Neuronal stem cell (in vitro differentiated cells): ENCODE results near the gene TACR1.

Experiments
- DNase-seq: peaks from one replicate; pipeline ENCODE4 v3.0.0-alpha.2; 2013; ENCODE audit warnings: low spot score
- H2AFZ ChIP-seq: one replicate; pipeline ENCODE4 v1.6.1; 2013; ENCODE audit warnings: mild to moderate bottlenecking, low read length, inconsistent platforms
- H2AK5ac ChIP-seq: 2 replicates; pipeline ENCODE4 v1.6.1; 2013; ENCODE audit warnings: low read depth, mild to moderate bottlenecking, inconsistent platforms, low read length, moderate library complexity, mixed read lengths
- H2BK120ac ChIP-seq: 2 replicates; pipeline ENCODE4 v1.6.1; 2013; ENCODE audit warnings: low read depth, mild to moderate bottlenecking, inconsistent platforms, low read length, moderate library complexity, mixed read lengths
- H2BK12ac ChIP-seq: one replicate; pipeline ENCODE4 v1.6.1; 2013; ENCODE audit warnings: low read length, inconsistent platforms
- H2BK15ac ChIP-seq: 2 replicates; pipeline ENCODE4 v1.6.1; 2013; ENCODE audit warnings: mild to moderate bottlenecking, low read length, inconsistent platforms, mixed read lengths
- H2BK5ac ChIP-seq: one replicate; pipeline ENCODE4 v1.6.1; 2013; ENCODE audit warnings: inconsistent platforms, mild to moderate bottlenecking, low read length, moderate library complexity
- H3K14ac ChIP-seq: one replicate; pipeline ENCODE4 v1.6.1; 2013; ENCODE audit warnings: low read length, inconsistent platforms
- H3K18ac ChIP-seq: 2 replicates; pipeline ENCODE4 v1.6.1; 2013; ENCODE audit warnings: low read length, inconsistent platforms
- H3K23ac ChIP-seq: 2 replicates; pipeline ENCODE4 v1.6.1; 2013; ENCODE audit warnings: low read depth, mild to moderate bottlenecking, mixed read lengths, low read length, inconsistent platforms; ENCODE audit not compliant: poor library complexity
- H3K27ac ChIP-seq: replicated peaks from 3 replicates; pipeline ENCODE4 v1.5.1; 2013; ENCODE audit warnings: low read length, inconsistent platforms
- H3K27me3 ChIP-seq, 3 experiments: 2 replicates each; pipeline ENCODE4 v1.6.1; 2013; ENCODE audit warnings: low read length in 3 of 3, mild to moderate bottlenecking in 2 of 3, inconsistent platforms in 1 of 3, low read depth in 1 of 3, mixed read lengths in 1 of 3, moderate library complexity in 1 of 3; ENCODE audit not compliant: control insufficient read depth in 3 of 3, insufficient read depth in 3 of 3
- H3K36me3 ChIP-seq, 2 donors: replicated peaks in 1 of 2; 2 replicates each; pipeline ENCODE4 v1.6.1; 2013; ENCODE audit warnings: low read length in 2 of 2; ENCODE audit not compliant: control insufficient read depth in 2 of 2, insufficient read depth in 2 of 2
- H3K4ac ChIP-seq: 2 replicates; pipeline ENCODE4 v1.6.1; 2013; ENCODE audit warnings: inconsistent platforms, mild to moderate bottlenecking, low read length, moderate library complexity
- H3K4me1 ChIP-seq, 2 donors: 1 replicate in 1 of 2; 2 replicates in 1 of 2; pipeline ENCODE4 v1.6.1; 2013; ENCODE audit warnings: low read length in 2 of 2, low read depth in 1 of 2; ENCODE audit not compliant: control insufficient read depth in 2 of 2, insufficient read depth in 1 of 2
- H3K4me2 ChIP-seq: one replicate; pipeline ENCODE4 v1.6.1; 2013; ENCODE audit warnings: mild to moderate bottlenecking, low read length, inconsistent platforms; ENCODE audit not compliant: insufficient read depth, poor library complexity, severe bottlenecking
- H3K4me3 ChIP-seq, 2 donors: 2 replicates each; pipeline ENCODE4 v1.5.1; 2013; ENCODE audit warnings: low read length in 2 of 2, mild to moderate bottlenecking in 2 of 2, inconsistent platforms in 1 of 2, moderate library complexity in 1 of 2
- H3K79me1 ChIP-seq: one replicate; pipeline ENCODE4 v1.6.1; 2013; ENCODE audit warnings: low read depth, mild to moderate bottlenecking, inconsistent platforms, low read length, moderate library complexity
- H3K9ac ChIP-seq: one replicate; pipeline ENCODE4 v1.6.1; 2013; ENCODE audit warnings: mild to moderate bottlenecking, low read depth, low read length, inconsistent platforms; ENCODE audit not compliant: poor library complexity
- H3K9me3 ChIP-seq, 2 donors: replicated peaks in 1 of 2; 2 replicates each; pipeline versions ENCODE3 to v1.6.1; 2013; ENCODE audit warnings: low read length in 2 of 2, mild to moderate bottlenecking in 2 of 2, inconsistent platforms in 1 of 2, low read depth in 1 of 2, mixed read lengths in 1 of 2, moderate library complexity in 1 of 2; ENCODE audit not compliant: control insufficient read depth in 2 of 2, insufficient read depth in 1 of 2
- H4K8ac ChIP-seq: one replicate; pipeline ENCODE4 v1.6.1; 2013; ENCODE audit warnings: low read depth, mild to moderate bottlenecking, inconsistent platforms, low read length, moderate library complexity
- H4K91ac ChIP-seq: one replicate; pipeline ENCODE4 v1.6.1; 2013; ENCODE audit warnings: low read length, low read depth, mild to moderate bottlenecking, inconsistent platforms; ENCODE audit not compliant: poor library complexity
- WGBS, 2 donors: extraction: QIAGEN DNeasy Blood & Tissue Kit; methylation state at CpG; one replicate each; pipeline ENCODE4 v1.1.7; 2013; ENCODE audit warnings: missing lambda C conversion rate in 2 of 2, mixed read lengths in 1 of 2; ENCODE audit not compliant: insufficient read length in 2 of 2, insufficient replicate concordance in 1 of 2; ENCODE audit errors: extremely low coverage in 2 of 2; 5-methylcytosine and 5-hydroxymethylcytosine counted together

Gene TACR1

GRCh38 chr2:75019790-75020189 lies 179.5 kb downstream of the TACR1 start:
- no peak overlapping the region for H4K91ac ChIP-seq
- H3K36me3 ChIP-seq: no peaks in the 10 kb centered on the region
- H2AK5ac ChIP-seq: no peak overlapping the region
- H3K27me3 ChIP-seq: no peaks in the 10 kb centered on the region
- no peak overlapping the region for H3K27ac ChIP-seq
- no peak overlapping the region for H4K8ac ChIP-seq
- no peaks in the 10 kb centered on the region for H3K79me1 ChIP-seq
- no CpG with 5 or more reads among the region's 2 CpGs for WGBS, 2 donors
- H3K14ac ChIP-seq: no peak overlapping the region
- no peaks in the 10 kb centered on the region for H3K9me3 ChIP-seq
- no peak overlapping the region for H3K23ac ChIP-seq
- no peak overlapping the region for H3K18ac ChIP-seq
- no peak overlapping the region for H2BK15ac ChIP-seq
- H2BK120ac ChIP-seq: no peak overlapping the region
- H3K4me1 ChIP-seq: peaks cover 0 to 4% of the 10 kb centered on the region in 2 donors
- H3K4me3 ChIP-seq: no peak overlapping the region
- no peak overlapping the region for H2BK5ac ChIP-seq
- no peak overlapping the region for H3K9ac ChIP-seq
- DNase-seq: no peak
- no peak overlapping the region for H2AFZ ChIP-seq
- H2BK12ac ChIP-seq: no peak overlapping the region
- H3K4ac ChIP-seq: no peak overlapping the region
- no peak overlapping the region for H3K4me2 ChIP-seq

GRCh38 chr2:75018162-75018561 lies 181.2 kb downstream of the TACR1 start:
- no peak overlapping the region for H3K4me3 ChIP-seq
- H3K36me3 ChIP-seq: no peaks in the 10 kb centered on the region
- H3K18ac ChIP-seq: no peak overlapping the region
- no peaks in the 10 kb centered on the region for H3K9me3 ChIP-seq
- no peak overlapping the region for H3K14ac ChIP-seq
- H4K91ac ChIP-seq: no peak overlapping the region
- no peak overlapping the region for H3K27ac ChIP-seq
- H2AFZ ChIP-seq: no peak overlapping the region
- DNase-seq: no peak
- no peaks in the 10 kb centered on the region for H3K79me1 ChIP-seq
- no peak overlapping the region for H2BK15ac ChIP-seq
- no peak overlapping the region for H3K23ac ChIP-seq
- no CpG with 5 or more reads among the region's 2 CpGs for WGBS, 2 donors
- no peaks in the 10 kb centered on the region for H3K27me3 ChIP-seq
- H2BK12ac ChIP-seq: no peak overlapping the region
- no peak overlapping the region for H3K9ac ChIP-seq
- no peak overlapping the region for H4K8ac ChIP-seq
- no peak overlapping the region for H3K4ac ChIP-seq
- H3K4me2 ChIP-seq: no peak overlapping the region
- no peak overlapping the region for H2BK120ac ChIP-seq
- H3K4me1 ChIP-seq: no peaks in the 10 kb centered on the region
- H2AK5ac ChIP-seq: no peak overlapping the region
- H2BK5ac ChIP-seq: no peak overlapping the region

DNA sequence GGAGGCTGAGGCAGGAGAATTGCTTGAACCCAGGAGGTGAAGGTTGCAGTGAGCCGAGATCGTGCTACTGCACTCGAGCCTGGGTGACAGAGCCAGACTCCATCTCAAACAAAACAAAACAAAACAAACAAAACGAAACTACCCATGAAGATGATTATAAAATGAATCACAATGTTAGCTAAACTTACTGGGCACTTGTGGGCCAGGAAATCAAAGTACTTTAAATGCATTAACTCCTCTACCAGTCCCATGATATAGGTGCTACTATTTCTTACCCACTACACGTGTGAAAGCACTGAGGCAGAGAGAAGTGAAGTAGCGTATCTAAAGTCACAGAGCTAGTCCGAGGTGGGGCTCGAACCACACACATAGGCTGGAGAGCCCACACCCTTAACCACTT lies 187.2 kb downstream of the TACR1 start:
- Histone ChIP-seq H3K9me3 (no peaks in the 10 kb centered on the region), H2AK5ac (no peak overlapping the region), H3K4me1 (no peaks in the 10 kb centered on the region), H3K79me1 (no peaks in the 10 kb centered on the region), H4K91ac (no peak overlapping the region), H3K36me3 (no peaks in the 10 kb centered on the region), H2BK120ac (no peak overlapping the region), H2BK5ac (no peak overlapping the region), H3K9ac (no peak overlapping the region), H2BK15ac (no peak overlapping the region), H2BK12ac (no peak overlapping the region), H3K4me3 (no peak overlapping the region), H3K18ac (no peak overlapping the region), H2AFZ (no peak overlapping the region), H3K4me2 (no peak overlapping the region), H3K27ac (no peak overlapping the region), H3K4ac (no peak overlapping the region), H3K14ac (no peak overlapping the region), H4K8ac (no peak overlapping the region), H3K23ac (no peak overlapping the region), H3K27me3 (no peaks in the 10 kb centered on the region)
- no peak for DNase-seq
- WGBS, 2 donors: no CpG with 5 or more reads among the region's 8 CpGs

- Histone ChIP-seq H3K4ac (no peak overlapping the region), H3K18ac (no peak overlapping the region), H2AFZ (no peak overlapping the region), H2AK5ac (no peak overlapping the region), H2BK12ac (no peak overlapping the region), H3K27ac (no peak overlapping the region), H3K9me3 (no peaks in the 10 kb centered on the region), H3K4me2 (no peak overlapping the region), H3K27me3 (no peaks in the 10 kb centered on the region), H3K9ac (no peak overlapping the region), H2BK5ac (no peak overlapping the region), H3K4me1 (no peaks in the 10 kb centered on the region), H2BK15ac (no peak overlapping the region), H3K23ac (no peak overlapping the region), H4K91ac (no peak overlapping the region), H3K79me1 (no peaks in the 10 kb centered on the region), H3K4me3 (no peak overlapping the region), H2BK120ac (no peak overlapping the region), H3K14ac (no peak overlapping the region), H3K36me3 (no peaks in the 10 kb centered on the region), H4K8ac (no peak overlapping the region)
- WGBS, 2 donors: no CpG with 5 or more reads among the region's 1 CpG
- no peak for DNase-seq
These were observed 188.7 kb downstream of the TACR1 start for GRCh38 chr2:75010571-75010970.
